BLaER1 (cell line): ENCODE results near the gene RAD17.
"Not testable (repeated sequence)": the region's sequence is repeated elsewhere in the genome, so short reads cannot be mapped to it uniquely, and the experiment has no call there.

Experiments
- H3K27ac ChIP-seq: shearing (Covaris generic); formaldehyde crosslinking; 2 replicates; pipeline ENCODE4 v1.8.1; 2022
- H3K27me3 ChIP-seq: shearing (Covaris generic); formaldehyde crosslinking; 2 replicates; pipeline ENCODE4 v1.8.1; 2022
- H3K36me3 ChIP-seq: shearing (Covaris generic); formaldehyde crosslinking; 2 replicates; pipeline ENCODE4 v1.8.1; 2022
- H3K4me1 ChIP-seq: shearing (Covaris generic); formaldehyde crosslinking; 2 replicates; pipeline ENCODE4 v1.8.1; 2022
- H3K4me2 ChIP-seq: shearing (Covaris generic); formaldehyde crosslinking; 2 replicates; pipeline ENCODE4 v1.8.1; 2022
- H3K4me3 ChIP-seq: shearing (Covaris generic); formaldehyde crosslinking; 2 replicates; pipeline ENCODE4 v1.8.1; 2022
- H3K9ac ChIP-seq: shearing (Covaris generic); formaldehyde crosslinking; 2 replicates; pipeline ENCODE4 v1.8.1; 2022
- H3K9me3 ChIP-seq: shearing (Covaris generic); formaldehyde crosslinking; 2 replicates; pipeline ENCODE4 v1.8.1; 2022
- H4K20me1 ChIP-seq: shearing (Covaris generic); formaldehyde crosslinking; 2 replicates; pipeline ENCODE4 v1.8.1; 2022
- Cebpa-rat ChIP-seq: shearing (Covaris generic); IDR thresholded peaks from 2 replicates; pipeline ENCODE4 v1.8.1; 2022

Gene RAD17

DNA sequence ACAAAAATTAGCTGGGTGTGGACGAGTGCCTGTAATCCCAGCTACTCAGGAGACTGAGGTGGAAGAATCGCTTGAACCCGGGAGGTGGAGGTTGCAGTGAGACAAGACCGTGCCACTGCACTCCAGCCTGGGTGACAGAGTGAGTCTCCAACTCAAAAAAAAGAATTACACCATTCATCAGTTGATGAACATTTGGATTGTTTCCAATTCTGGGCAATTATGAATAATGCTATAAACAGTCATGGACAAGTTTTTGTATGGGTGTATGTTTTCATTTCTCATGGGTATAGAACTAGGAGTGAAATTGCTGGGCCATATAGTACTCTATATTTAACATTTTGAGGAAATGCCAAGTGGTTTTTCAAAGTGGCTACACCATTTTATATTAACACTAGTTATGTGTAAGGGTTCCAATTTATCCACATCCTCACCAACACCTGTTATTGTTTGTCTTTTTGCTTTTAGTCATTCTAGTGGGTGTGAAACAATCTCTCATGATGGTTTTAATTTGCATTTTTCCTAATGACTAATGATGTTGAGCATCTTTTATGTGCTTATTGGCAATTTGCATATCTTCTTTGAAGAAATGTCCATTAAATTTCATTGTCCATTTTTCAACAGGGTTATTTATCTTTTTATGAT, 28.0 kb upstream of the RAD17 start:
- Histone ChIP-seq H3K4me1 (no peaks in the 10 kb centered on the region), H3K36me3 (no peaks in the 10 kb centered on the region), H3K27me3 (no peaks in the 10 kb centered on the region), H4K20me1 (no peaks in the 10 kb centered on the region), H3K4me2 (no peak overlapping the region), H3K9me3 (0 out of 2 replicates have a peak, but pooled peaks cover 3% of the 10 kb centered on the region), H3K9ac (no peak overlapping the region), H3K4me3 (no peak overlapping the region), H3K27ac (no peak overlapping the region)
- TF ChIP-seq Cebpa-rat = no peak

DNA sequence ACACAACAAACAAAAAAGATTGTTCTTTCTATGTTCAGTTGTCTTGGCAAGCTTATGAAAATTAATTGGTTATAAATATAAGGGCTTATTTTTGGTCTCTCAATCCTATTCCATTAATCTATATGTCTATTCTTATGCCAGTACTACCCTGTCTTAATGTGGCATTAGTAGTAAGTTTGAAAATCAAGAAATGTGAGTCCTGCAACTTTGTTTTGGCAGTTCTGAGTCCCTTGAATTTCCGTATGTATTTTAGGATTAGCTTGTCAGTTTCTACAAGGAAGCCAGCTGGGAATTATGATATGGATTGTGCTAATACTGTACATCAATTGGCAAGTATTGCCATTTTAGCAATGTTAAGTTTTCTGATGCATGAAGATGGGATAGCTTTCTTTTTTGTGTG, 26.5 kb upstream of the RAD17 start:
- no peak overlapping the region for H3K4me2 ChIP-seq
- no peak overlapping the region for H3K4me3 ChIP-seq
- no peak for TF ChIP-seq Cebpa-rat
- no peaks in the 10 kb centered on the region for H3K36me3 ChIP-seq
- 0 out of 2 replicates have a peak, but pooled peaks cover 3% of the 10 kb centered on the region for H3K9me3 ChIP-seq
- H3K27me3 ChIP-seq = no peaks in the 10 kb centered on the region
- H3K4me1 ChIP-seq = no peaks in the 10 kb centered on the region
- no peak overlapping the region for H3K9ac ChIP-seq
- no peak overlapping the region for H3K27ac ChIP-seq
- H4K20me1 ChIP-seq = no peaks in the 10 kb centered on the region

DNA sequence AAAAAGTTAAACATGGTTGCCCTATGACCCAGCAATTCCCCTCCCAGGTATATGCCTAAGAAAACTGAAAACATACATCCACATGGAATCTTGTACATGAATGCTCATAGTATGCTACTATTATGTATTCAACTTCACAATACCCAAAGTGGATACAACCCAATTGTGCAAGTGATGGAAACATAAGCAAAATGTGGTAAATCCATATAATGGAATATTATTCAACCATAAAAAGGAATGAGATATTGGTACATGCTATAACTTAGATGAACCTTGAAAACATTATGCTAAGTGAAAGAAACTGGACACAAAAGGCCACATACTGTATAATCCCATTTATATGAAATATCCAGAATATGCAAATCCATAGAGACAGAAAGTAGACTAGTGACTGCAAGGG, 19.0 kb upstream of the RAD17 start:
- Histone ChIP-seq H4K20me1 (no peaks in the 10 kb centered on the region; the same call in 1 of the 2 replicates), H3K27me3 (no peaks in the 10 kb centered on the region), H3K4me1 (no peaks in the 10 kb centered on the region), H3K36me3 (peaks cover 59% of the 10 kb centered on the region), H3K4me2 (no peak overlapping the region), H3K9me3 (no peaks in the 10 kb centered on the region), H3K9ac (no peak overlapping the region), H3K27ac (no peak overlapping the region), H3K4me3 (no peak overlapping the region)
- TF ChIP-seq Cebpa-rat = no peak

DNA sequence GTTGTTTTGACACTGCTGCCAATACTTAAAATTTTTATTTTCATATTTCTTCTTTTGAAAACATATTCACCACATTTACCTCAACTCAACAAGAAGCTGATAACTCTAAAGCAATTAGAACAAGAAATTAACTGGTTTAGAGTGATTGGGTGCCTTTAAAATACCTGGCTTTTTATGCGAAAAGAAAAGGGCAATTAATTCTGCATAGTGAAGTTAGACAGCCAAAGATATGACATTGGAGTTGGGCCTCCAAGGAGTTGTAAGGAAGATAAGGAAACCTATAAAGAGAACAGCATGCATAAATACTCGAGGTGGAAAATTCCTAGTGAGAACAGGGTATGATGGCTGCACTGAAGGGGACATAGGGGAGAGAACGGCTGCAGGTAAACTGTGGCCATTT, 9.9 kb upstream of the RAD17 start:
- H3K4me2 ChIP-seq = no peak overlapping the region
- H3K4me1 ChIP-seq = peaks cover 12% of the 10 kb centered on the region
- H3K36me3 ChIP-seq = peaks cover 76% of the 10 kb centered on the region
- no peak overlapping the region for H3K4me3 ChIP-seq
- no peaks in the 10 kb centered on the region for H3K27me3 ChIP-seq
- no peak overlapping the region for H3K9ac ChIP-seq
- no peak for TF ChIP-seq Cebpa-rat
- H3K9me3 ChIP-seq = no peaks in the 10 kb centered on the region
- H3K27ac ChIP-seq = no peak overlapping the region
- peaks cover 72% of the 10 kb centered on the region for H4K20me1 ChIP-seq

DNA sequence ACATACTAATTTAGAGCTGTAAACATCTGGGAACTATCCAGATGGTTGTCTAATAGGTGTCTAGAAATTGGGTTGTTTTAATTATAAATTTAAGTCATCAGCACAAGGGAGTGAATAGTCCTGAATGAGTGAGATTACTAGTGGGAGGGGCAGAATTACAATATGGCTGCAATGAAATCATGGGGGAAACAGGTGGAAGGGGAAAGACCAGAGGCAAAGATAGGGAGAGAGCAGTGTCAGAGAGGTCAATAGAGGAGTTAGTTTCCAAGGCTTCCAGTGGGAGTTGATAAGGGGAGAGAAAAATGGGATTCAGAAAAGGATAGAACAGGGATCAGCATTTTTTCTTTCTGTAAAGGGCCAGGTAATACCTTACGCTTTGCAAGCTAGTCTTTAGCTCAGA, 9.2 kb upstream of the RAD17 start:
- no peak overlapping the region for H3K27ac ChIP-seq
- H4K20me1 ChIP-seq = peaks cover 80% of the 10 kb centered on the region
- no peak overlapping the region for H3K9ac ChIP-seq
- H3K4me3 ChIP-seq = no peak overlapping the region
- peaks cover 12% of the 10 kb centered on the region for H3K4me1 ChIP-seq
- TF ChIP-seq Cebpa-rat = no peak
- H3K4me2 ChIP-seq = no peak overlapping the region
- H3K27me3 ChIP-seq = no peaks in the 10 kb centered on the region
- no peaks in the 10 kb centered on the region for H3K9me3 ChIP-seq
- H3K36me3 ChIP-seq = peaks cover 76% of the 10 kb centered on the region

DNA sequence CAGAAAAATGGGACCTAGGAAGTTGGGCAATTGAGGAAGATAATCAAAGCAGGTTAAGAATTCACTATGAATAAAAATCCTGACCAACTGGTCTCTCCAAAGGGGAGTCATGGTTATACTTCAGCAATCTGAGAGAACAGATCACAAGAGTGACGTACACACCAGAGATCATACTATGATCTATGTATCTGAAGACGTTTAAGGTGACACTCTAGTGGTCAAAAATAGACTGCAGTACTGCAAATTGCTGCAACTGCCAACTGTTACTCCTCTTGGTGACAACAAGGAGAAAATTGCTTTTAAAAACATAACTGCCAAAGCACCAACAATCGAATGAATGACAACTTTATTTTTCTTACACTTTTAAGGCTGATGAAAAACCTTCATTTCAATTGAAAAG, 5.2 kb upstream of the RAD17 start:
- Histone ChIP-seq H3K27ac (no peak overlapping the region), H3K9ac (no peak overlapping the region)

DNA sequence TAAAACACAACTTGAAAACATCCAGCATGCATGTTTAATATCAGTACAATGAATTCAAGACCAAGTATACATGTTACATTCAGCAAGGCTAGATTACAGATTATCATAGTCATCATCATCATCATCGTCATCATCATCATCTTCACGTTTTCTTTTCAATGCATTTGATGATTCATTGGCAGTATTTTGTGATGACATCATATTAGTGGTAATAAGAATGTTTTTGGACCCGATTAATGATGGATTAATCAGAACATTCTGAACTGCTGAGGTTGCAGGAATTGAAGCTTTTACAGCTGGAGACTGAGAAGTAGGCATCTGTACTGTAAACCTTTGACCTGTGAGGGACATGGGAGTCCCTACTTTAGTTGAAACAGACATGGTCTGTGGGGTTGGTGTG, 4.8 kb upstream of the RAD17 start:
- H3K4me3 ChIP-seq = no peak overlapping the region
- H3K4me2 ChIP-seq = no peak overlapping the region
- H3K9ac ChIP-seq = no peak overlapping the region
- no peak for TF ChIP-seq Cebpa-rat
- H3K27ac ChIP-seq = no peak overlapping the region
- peaks cover 12% of the 10 kb centered on the region for H3K4me1 ChIP-seq
- H3K27me3 ChIP-seq = no peaks in the 10 kb centered on the region
- H4K20me1 ChIP-seq = peaks cover 74% of the 10 kb centered on the region
- H3K9me3 ChIP-seq = no peaks in the 10 kb centered on the region
- H3K36me3 ChIP-seq = peaks cover 75% of the 10 kb centered on the region

More for the DNA sequence above, 5.2 kb upstream of the RAD17 start:
- H3K9me3 ChIP-seq = no peaks in the 10 kb centered on the region
- peaks cover 12% of the 10 kb centered on the region for H3K4me1 ChIP-seq
- TF ChIP-seq Cebpa-rat = no peak
- H3K27me3 ChIP-seq = no peaks in the 10 kb centered on the region
- no peak overlapping the region for H3K4me2 ChIP-seq
- no peak overlapping the region for H3K4me3 ChIP-seq
- peaks cover 79% of the 10 kb centered on the region for H3K36me3 ChIP-seq
- H4K20me1 ChIP-seq = peaks cover 79% of the 10 kb centered on the region

DNA sequence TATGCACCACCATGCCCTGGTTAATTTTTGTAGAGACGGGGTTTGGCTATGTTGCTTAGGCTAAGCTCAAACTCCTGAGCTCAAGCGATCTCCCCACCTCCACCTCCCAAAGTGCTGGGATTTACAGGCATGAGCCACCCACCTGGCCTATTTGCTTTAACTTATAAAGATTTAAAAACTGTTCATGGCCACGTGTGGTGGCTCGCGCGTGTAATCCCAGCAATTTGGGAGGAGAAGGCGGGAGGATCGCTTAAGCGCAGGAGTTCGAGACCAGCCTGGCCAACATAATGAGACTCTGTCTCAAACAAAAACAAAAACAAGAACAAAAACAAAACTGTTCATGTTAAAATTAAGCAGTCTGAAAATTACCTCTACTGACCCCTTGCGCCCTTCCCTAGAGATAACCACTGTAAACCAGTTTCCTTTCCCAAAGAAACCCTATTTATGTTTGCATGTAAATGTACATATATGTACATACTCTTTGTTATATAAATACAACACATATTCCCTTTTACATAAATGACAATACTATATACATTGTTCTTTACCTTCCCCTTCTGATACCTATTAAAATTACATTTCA, 1.8 kb upstream of the RAD17 start:
- H3K27me3 ChIP-seq = no peaks in the 10 kb centered on the region
- H3K36me3 ChIP-seq = peaks cover 46% of the 10 kb centered on the region
- peak overlapping the region; percentile 99; the same call in 1 of the 2 replicates for H3K27ac ChIP-seq
- H3K4me1 ChIP-seq = peaks cover 37% of the 10 kb centered on the region
- H3K9me3 ChIP-seq = no peaks in the 10 kb centered on the region
- H3K9ac ChIP-seq = peak overlapping the region; percentile 96
- peak overlapping the region; percentile 74 for H3K4me3 ChIP-seq
- TF ChIP-seq Cebpa-rat = no peak
- H4K20me1 ChIP-seq = peaks cover 53% of the 10 kb centered on the region
- H3K4me2 ChIP-seq = peak overlapping the region; percentile 70

DNA sequence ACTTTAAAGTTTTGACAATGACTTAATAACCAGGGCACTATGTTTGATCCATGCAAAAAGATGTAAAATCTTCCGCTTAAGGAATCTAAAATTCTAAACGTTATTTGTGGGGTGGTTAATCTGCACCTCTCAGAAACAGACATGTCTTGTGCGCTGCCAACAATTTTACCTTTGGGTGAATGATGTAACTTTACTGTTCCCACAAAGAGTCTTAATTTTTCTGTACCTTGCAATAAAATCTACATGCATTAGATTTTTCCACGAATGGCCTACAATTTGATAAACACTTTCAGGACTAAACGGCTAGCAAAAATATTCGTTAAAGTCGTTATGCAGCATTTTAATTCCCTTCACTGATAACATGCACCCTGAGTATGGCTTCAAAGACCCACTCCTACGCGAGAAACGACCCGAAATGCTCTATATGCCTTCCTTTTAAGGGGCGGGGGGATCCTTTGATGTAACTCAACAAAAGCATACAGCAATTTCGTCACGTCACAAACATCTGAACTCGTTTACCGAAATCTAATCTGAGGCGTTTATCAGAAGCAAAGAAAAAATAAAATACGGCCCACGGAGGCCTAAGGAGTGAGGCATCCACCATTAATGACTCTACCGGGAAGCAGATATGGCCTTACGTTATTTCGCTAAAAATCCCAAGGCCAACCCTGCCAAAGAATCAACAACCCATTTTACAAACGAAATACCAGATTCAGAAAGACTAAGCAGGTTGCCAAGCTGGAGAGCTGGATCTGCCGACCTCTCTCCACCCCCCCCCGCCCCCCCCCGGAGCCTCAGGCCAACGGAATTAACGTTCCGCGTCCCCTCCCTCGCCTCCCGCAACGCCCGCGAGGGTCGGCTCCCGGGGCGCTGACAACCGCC, 919 bp upstream of the RAD17 start:
- Histone ChIP-seq H3K27ac (peak overlapping the region; percentile 99), H3K4me1 (peaks cover 37% of the 10 kb centered on the region), H3K36me3 (peaks cover 37% of the 10 kb centered on the region), H3K27me3 (no peaks in the 10 kb centered on the region), H3K9ac (peak overlapping the region; percentile 96), H3K9me3 (no peaks in the 10 kb centered on the region), H4K20me1 (peaks cover 44% of the 10 kb centered on the region), H3K4me3 (peak overlapping the region; percentile 74), H3K4me2 (peak overlapping the region; percentile 70)
- no peak for TF ChIP-seq Cebpa-rat

DNA sequence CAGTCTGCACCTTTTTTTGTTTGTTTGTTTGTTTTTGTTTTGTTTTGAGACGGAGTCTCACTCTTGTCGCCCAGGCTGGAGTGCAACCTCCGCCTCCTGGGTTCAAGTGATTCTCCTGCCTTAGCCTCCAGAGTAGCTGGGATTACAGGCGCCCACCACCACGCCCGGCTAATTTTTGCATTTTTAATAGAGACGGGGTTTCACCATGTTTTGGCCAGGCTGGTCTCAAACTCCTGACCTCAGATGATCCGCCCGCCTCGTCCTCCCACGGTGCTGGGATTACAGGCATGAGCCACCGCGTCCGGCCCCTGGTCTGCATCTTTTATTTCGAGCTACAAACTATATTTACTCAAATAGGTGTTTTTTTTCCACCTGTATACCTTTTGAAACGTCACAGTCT, 717 bp downstream of the RAD17 start:
- peak overlapping the region; percentile 74 for H3K4me3 ChIP-seq
- H3K36me3 ChIP-seq = peaks cover 35% of the 10 kb centered on the region
- H3K9ac ChIP-seq = peak overlapping the region; percentile 96
- not testable (repeated sequence) for H3K9me3 ChIP-seq, H3K27ac ChIP-seq, H3K27me3 ChIP-seq
- H4K20me1 ChIP-seq = peaks cover 28% of the 10 kb centered on the region
- H3K4me1 ChIP-seq = peaks cover 37% of the 10 kb centered on the region
- H3K4me2 ChIP-seq = peak overlapping the region; percentile 89
